ENCODE measurements around the gene MYDGF.

Gene MYDGF

DNA sequence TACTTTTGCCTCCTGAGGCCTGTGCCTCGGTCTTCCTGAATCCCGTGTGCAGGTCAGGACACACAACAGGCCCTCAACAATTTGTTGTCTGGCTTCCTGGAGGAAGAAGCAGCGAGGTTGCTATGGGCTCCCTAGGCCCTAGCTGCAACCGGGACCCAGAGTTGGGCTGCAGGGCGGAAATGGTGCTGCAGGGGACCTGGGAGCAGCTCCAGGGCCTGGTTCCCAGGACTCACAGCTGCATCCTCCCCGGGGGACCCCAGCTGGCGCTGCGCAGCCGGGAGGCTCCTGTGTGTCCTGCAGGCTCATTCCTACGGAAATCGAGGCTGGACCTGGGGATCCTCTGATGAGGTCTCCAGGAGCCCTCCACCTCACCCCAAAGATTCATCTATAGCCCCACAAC is 31.8 kb downstream of the MYDGF start:
- TF ChIP-seq POLR2A (IDR thresholded peaks at IDR 0.05; ENCODE audit: low read length) (no peak), GATA1 (IDR thresholded peaks at IDR 0.05; ENCODE audit: low read depth, low read length) (no peak)
- DNase-seq = no peak

DNA sequence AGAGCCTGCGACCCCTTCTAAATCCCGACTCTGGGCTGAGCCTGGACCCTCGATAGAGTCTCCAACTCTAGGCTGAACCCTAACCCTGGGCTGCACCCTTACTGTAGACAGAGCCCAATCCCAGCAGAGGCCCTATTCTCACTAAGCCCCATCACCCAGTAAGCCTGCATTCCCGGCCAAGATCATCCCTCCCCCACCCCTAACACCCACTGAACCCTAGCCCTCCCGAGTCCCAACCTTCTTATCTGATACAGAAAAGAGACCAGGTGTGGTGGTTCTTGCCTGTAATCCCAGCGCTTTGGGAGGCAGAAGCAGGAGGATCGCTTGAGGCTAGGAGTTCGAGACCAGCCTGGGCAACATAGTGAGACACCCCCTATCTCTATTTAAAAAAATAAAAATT is 33.4 kb downstream of the MYDGF start:
- TF ChIP-seq GATA1 (IDR thresholded peaks at IDR 0.05; ENCODE audit: low read depth, low read length) (no peak), POLR2A (IDR thresholded peaks at IDR 0.05; ENCODE audit: low read length) (no peak)
- DNase-seq = no peak

DNA sequence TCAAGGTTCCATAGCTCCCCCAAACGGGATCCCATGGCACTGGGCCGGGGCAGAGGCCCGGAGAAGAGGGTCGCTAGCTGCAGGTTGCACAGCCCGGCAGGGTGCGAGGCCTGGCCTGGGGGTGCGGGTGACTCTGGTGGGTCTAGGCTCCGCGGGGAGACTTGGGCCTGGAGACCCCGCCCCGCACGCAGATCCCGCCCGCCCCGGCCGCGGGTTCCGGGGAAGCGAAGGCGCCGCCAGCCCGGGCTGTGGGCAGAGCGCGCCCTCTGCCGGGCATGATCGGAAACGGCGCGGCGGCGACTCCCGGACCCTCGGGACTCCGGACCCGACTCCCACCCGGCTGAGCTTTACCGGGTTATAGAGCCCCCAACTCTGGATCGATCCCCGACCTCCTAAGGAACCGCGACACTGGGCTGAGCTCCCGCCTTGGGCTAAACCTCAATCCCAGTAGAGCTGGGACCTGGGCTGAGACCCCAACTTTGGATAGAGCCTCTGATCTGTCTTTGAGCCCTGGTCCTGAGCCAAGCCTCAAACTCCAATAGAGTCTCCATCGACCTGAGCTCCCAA is 33.9 kb downstream of the MYDGF start:
- peak; percentile 68 to 79 for DNase-seq
- TF ChIP-seq GATA1 (IDR thresholded peaks at IDR 0.05; ENCODE audit: low read depth, low read length) (no peak), POLR2A (IDR thresholded peaks at IDR 0.05; ENCODE audit: low read length) (no peak)

- TF ChIP-seq POLR2A (IDR thresholded peaks at IDR 0.05; ENCODE audit: low read length) (no peak), GATA1 (IDR thresholded peaks at IDR 0.05; ENCODE audit: low read depth, low read length) (no peak)
- no peak for DNase-seq
These were observed 34.4 kb downstream of the MYDGF start for GRCh38 chr19:4635754-4636116.

DNA sequence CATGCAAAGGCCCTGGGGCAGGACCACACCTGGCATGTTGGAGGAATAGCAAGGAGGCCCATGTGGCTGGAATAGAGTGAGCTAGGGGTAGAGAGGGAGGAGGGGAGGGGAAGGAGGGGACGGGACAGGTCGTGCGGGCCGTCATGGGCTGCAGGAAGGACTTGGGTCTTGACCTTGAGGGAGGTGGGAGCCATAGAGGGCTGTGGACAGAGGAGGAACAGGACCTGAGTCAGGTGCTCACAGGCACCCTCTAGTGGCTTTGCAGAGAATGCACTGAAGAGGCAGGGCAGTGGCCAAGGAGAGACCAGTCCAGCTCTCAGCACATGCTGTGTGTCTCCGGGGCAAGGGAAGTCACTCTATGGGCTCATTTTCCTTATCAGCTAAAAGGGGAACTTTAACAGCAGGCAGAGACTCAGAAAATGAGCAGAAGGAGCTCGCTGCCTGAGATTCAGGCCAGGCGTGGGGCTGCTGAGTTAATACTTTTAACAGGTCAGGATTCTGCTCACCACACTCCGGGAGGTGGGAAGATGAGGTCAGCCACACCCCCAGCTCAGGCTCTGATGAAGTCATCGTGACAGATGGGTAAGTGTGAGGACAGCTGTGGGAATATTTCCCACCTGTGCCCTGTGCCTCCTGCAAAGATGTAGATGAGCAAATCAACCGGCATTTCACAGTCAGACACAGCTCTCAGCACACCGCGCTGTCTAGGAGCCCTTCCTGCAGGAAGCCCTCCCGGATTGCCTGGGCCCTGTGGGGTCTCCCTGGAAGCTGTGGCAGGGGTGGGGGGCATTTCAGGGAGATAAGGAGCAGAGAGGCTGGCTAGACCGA is 36.8 kb downstream of the MYDGF start:
- peak; percentile 74 to 79 for DNase-seq
- TF ChIP-seq GATA1 (IDR thresholded peaks at IDR 0.05; ENCODE audit: low read depth, low read length) = no peak
- no peak for TF ChIP-seq POLR2A (IDR thresholded peaks at IDR 0.05; ENCODE audit: low read length)

GRCh38 chr19:4624733-4625362 is 45.3 kb downstream of the MYDGF start:
- peak; percentile 44 to 58 for DNase-seq
- no peak for TF ChIP-seq GATA1 (IDR thresholded peaks at IDR 0.05; ENCODE audit: low read depth, low read length)
- no peak for TF ChIP-seq POLR2A (IDR thresholded peaks at IDR 0.05; ENCODE audit: low read length)

DNA sequence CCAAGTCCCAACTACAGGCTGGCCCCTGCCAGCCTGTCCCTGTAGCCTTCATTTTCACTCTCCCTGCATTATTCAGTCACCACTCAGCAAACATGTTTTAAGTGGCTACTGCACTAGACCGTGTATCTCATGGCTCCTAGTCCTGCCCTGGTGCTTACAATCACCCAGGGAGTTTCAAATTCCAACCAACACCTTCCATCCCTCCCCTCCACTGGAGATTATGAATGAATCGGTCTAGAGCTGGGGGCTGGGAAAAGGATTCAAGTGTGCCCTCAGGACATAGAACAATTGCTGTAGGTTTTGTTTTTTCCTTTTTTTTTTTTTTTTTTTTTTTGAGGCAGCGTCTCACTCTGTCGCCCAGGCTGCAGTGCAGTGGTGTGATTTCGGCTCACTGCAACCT is 45.8 kb downstream of the MYDGF start:
- no peak for DNase-seq
- TF ChIP-seq POLR2A (IDR thresholded peaks at IDR 0.05; ENCODE audit: low read length) = no peak
- TF ChIP-seq GATA1 (IDR thresholded peaks at IDR 0.05; ENCODE audit: low read depth, low read length) = no peak

DNA sequence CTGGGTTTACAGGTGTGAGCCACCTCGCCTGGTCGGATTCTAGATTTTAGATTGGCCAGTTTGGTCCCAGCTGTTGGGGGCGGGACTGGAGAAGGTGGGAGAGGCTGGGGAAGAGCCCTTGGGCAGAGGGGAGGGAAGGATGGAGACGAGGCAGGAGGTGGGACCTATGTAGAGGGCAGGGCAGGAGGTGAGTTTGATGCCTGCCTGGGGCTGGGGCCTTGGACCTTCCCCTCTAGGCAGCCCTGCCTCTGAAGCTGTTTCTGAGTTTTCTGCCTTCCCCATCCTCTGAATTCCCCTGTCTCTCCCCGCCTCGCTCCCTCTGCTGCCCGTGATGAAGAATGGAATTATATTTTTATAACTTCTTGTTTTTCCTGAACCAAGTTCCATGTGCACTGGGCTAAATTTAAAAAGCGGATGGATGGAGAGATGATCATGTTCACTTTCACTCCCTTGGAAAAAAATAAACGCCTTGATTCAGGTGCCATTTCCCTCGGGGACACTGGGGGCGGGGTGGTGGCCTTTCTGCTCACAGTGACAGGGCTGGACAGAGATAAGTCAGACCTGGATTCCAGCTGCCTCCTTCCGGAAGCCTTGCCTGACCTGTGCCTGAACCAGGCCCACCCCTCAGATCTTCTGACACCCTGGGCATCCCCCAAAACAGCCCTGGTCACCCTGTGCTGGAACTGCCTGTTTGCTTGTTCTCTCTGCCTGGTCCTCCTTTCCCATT is 47.3 kb downstream of the MYDGF start:
- TF ChIP-seq GATA1 (IDR thresholded peaks at IDR 0.05; ENCODE audit: low read depth, low read length) (no peak), POLR2A (IDR thresholded peaks at IDR 0.05; ENCODE audit: low read length) (no peak)
- no peak for DNase-seq

DNA sequence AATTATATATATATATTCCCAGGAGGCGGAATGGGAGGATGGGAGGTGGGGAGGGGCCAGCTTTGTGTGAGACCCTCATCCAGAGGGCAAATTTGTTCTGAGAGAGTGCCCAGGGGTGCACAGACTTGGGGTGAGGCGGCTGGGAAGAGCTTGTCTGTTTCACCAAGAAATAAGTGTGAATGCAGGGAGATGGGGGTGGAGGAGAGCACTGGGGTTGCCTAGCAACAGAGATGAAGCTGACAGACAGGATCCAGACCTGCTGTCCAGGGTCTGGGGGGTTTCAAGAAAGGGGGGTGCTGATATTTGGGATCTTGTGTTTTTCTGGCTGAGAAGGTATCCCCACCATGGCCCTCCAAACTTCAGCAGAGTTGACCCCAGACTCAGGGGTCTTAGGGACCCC is 49.5 kb downstream of the MYDGF start:
- TF ChIP-seq POLR2A (IDR thresholded peaks at IDR 0.05; ENCODE audit: low read length) (no peak), GATA1 (IDR thresholded peaks at IDR 0.05; ENCODE audit: low read depth, low read length) (no peak)
- DNase-seq = no peak

GRCh38 chr19:4619668-4620294 is 50.4 kb downstream of the MYDGF start:
- DNase-seq = no peak
- no peak for TF ChIP-seq GATA1 (IDR thresholded peaks at IDR 0.05; ENCODE audit: low read depth, low read length)
- TF ChIP-seq POLR2A (IDR thresholded peaks at IDR 0.05; ENCODE audit: low read length) = no peak

DNA sequence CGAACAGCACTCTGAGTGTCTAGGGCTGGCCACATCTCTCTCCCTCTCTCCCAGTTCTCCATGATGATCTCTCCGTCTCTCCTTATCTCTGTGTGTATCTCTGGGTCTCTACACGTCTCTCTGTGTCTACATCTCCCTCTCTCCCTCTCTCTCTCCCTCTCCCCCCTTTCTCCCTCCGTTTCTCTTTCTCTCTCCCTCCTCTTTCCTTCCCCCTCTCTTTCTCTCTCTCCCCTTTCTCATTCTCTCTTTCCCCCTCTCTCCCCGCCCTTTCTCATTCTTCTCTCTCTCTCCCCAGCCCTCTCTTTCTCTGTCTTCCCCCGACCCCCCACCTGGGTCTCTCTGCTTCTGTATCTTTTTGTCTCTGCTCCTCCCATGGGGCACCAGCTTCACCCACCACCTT is 52.1 kb downstream of the MYDGF start:
- DNase-seq = no peak

DNA sequence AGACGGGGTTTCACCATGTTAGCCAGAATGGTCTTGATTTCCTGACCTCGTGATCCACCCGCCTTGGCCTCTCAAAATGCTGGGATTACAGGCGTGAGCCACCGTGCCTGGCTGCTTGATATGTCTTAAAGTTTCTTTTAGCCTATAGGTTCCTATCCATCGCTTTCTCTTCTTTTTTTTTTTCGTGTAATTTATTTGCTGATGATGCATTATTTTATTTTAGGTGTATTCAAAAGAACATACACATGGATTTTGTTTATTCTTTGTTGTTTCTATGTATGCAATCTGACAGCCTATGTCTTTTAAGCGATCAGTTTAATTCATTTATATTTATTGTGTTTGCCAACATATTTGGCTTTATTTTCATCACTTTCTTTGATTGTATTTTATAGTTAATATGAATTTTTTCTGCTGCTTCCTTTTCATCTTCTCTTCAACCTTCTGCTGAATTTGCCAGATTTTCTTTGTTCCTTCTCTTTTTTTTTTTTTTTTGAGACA is 56.8 kb downstream of the MYDGF start:
- DNase-seq = no peak
- TF ChIP-seq POLR2A (IDR thresholded peaks at IDR 0.05; ENCODE audit: low read length) (no peak), GATA1 (IDR thresholded peaks at IDR 0.05; ENCODE audit: low read depth, low read length) (no peak)

More for the DNA sequence above, 52.1 kb downstream of the MYDGF start:
- TF ChIP-seq GATA1 (IDR thresholded peaks at IDR 0.05; ENCODE audit: low read depth, low read length) = no peak
- no peak for TF ChIP-seq POLR2A (IDR thresholded peaks at IDR 0.05; ENCODE audit: low read length)

DNA sequence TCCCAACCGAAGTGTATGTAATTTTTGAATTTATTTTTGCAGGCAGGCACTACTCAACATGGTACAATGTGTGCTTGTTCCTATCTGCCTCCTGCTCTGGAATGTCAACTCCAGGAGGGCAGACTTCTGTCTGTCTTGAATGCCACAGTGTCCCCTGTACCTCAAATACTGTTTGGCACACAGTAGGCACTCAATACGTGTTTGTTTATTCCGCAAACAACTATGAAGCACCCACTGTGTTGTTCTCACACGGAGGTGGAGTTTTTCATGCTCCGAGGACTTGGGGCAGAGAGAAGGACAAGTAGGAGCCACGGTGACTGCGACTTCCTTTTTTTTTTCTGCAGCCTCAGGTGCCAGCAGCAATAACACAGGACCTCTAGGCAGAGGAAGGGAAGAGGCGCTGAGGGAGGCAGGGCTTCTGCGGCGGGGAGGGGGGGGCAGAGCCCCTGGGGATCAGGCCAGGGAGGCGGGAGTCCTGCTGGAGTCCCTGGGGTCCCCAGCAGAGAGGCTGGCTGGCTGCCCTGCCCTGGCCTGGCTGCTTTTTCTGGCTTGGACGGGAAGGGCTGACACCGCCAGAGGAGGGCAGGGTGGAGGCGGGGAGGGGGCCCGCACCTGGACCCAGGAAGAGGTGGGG is 60.1 kb downstream of the MYDGF start:
- TF ChIP-seq GATA1 (IDR thresholded peaks at IDR 0.05; ENCODE audit: low read depth, low read length) = no peak
- no peak for TF ChIP-seq POLR2A (IDR thresholded peaks at IDR 0.05; ENCODE audit: low read length)
- no peak for DNase-seq
